Adrenal gland (tissue), 12 donors: ENCODE results near the gene MOB4. TPM values are rescaled to one million over a fixed set of nuclear protein-coding genes. Genes with fewer than 3 reads are reported as not detected.

Experiments used
- DNase-seq, 7 donors: peaks; one replicate each; pipeline ENCODE4 v3.0.0-alpha.2; 2019 to 2020
- H3K27ac ChIP-seq, 5 donors: fragments of 200-600 bp; sonication (generic) in 4 of 5; 1 replicate in 3 of 5; 2 replicates in 2 of 5; pipeline versions ENCODE4 v1.5.1 to v1.8.0; 2016 to 2020; ENCODE audit warnings: mild to moderate bottlenecking in 1 of 5
- H3K27me3 ChIP-seq: fragments of 200-600 bp; 2 replicates; pipeline ENCODE4 v1.8.0; 2021
- H3K36me3 ChIP-seq, 2 donors: fragments of 200-600 bp; replicated peaks in 1 of 2; 1 replicate in 1 of 2; 2 replicates in 1 of 2; pipeline versions ENCODE4 v1.5.1 to v1.8.0; 2018 to 2022
- H3K4me1 ChIP-seq, 2 donors: fragments of 200-600 bp; replicated peaks in 1 of 2; 1 replicate in 1 of 2; 2 replicates in 1 of 2; pipeline versions ENCODE4 v1.5.1 to v1.8.0; 2018 to 2021
- H3K4me3 ChIP-seq, 4 donors: fragments of 200-600 bp; sonication (generic) in 3 of 4; one replicate each; pipeline ENCODE4 v1.5.1; 2016 to 2018
- H3K9me3 ChIP-seq, 3 donors: fragments of 200-600 bp; sonication (generic) in 1 of 3; replicated peaks in 1 of 3; 1 replicate in 2 of 3; 2 replicates in 1 of 3; pipeline versions ENCODE4 v1.5.1 to v1.8.0; 2016 to 2021
- CTCF ChIP-seq, 6 experiments: fragments of 450-650 bp in 4 of 6; fragments of 200-600 bp in 2 of 6; sonication (generic) in 1 of 6; IDR thresholded peaks; 1 replicate in 5 of 6; 2 replicates in 1 of 6; pipeline versions ENCODE4 v1.5.1 to v1.8.0; 2016 to 2021; ENCODE audit warnings: antibody characterized with exemption in 6 of 6, mild to moderate bottlenecking in 2 of 6, moderate library complexity in 1 of 6
- POLR2A ChIP-seq, 2 donors: fragments of 450-650 bp; IDR thresholded peaks; one replicate each; pipeline ENCODE4 v1.6.1; 2017; ENCODE audit warnings: antibody characterized with exemption in 2 of 2, mild to moderate bottlenecking in 2 of 2, moderate library complexity in 1 of 2
- WGBS, 4 donors: extraction: QIAGEN DNeasy Blood & Tissue Kit in 2 of 4; methylation state at CpG; one replicate each; pipeline versions ENCODE4 v1.1.5 to v1.1.7; 2013 to 2017; 5-methylcytosine and 5-hydroxymethylcytosine counted together
- intact Hi-C, 2 donors: fragments of 100-400 bp; cut with DNase I; formaldehyde crosslinking; loops; one replicate each; pipeline versions ENCODE4 v1.14.1 to v1.15.0; 2022 to 2023
- polyA plus RNA-seq, 3 donors: library from polyadenylated mRNA; stranded (reverse); fragments of 200-250 nt in 2 of 3; fragments of 350-450 nt in 1 of 3; fragmentation: Illumina TruSeq in 1 of 3; extraction: RNeasy Lipid Tissue Mini Kit (QIAGEN cat#74804) in 1 of 3; gene quantifications; one replicate each; pipeline ENCODE4 v1.2.3, GENCODE V29; 2013 to 2014
- total RNA-seq, 9 donors: library from RNA; depleted of rRNA in 4 of 9; stranded (reverse); fragments of >200 nt in 4 of 9; fragments of 120-200 nt in 1 of 9; fragmentation: NEBNext Ultra II Directional in 1 of 9; extraction: Animal tissue kit (Norgen Biotek cat#: 25700) in 1 of 9; gene quantifications; one replicate each; pipeline versions ENCODE4 v1.1.0 to v1.2.4, GENCODE V29; 2013 to 2023
- donor health status: healthy with polysubstance abuse.
- donor health status: Bipolar disorder and iron deficiency.
- donor health status: DM: yes; HTN: yes; CAD: no.
- donor health status: DM: no; HTN: no; CAD: no.
- donor health status: DM: no; HTN: no; CAD: no.
- donor health status: DM: yes; HTN: yes; CAD: no.

Gene MOB4
- total and polyA plus RNA-seq, 12 donors = 18.2 to 592 (median 40.0) TPM

GRCh38 chr2:197487385-197487784 lies 28.5 kb upstream of the MOB4 start:
- H3K36me3 ChIP-seq = peaks cover 0 to 68% of the 10 kb centered on the region in 2 donors

GRCh38 chr2:197495433-197496134 lies 20.3 kb upstream of the MOB4 start:
- WGBS, 4 donors = 68 to 72% (median 70%) methylated on average over 2 of the region's 2 CpGs
- Histone ChIP-seq H3K27me3 (no peaks in the 10 kb centered on the region), H3K9me3 (no peaks in the 10 kb centered on the region), H3K36me3 (peaks cover 0 to 71% of the 10 kb centered on the region in 2 donors), H3K4me1 (peaks cover 21 to 45% of the 10 kb centered on the region in 2 donors), H3K27ac (peak overlapping the region in 1 of 5 donors; percentile 99), H3K4me3 (no peak overlapping the region)
- TF ChIP-seq CTCF (IDR thresholded peaks at IDR 0.05) (no peak), POLR2A (IDR thresholded peaks at IDR 0.05) (no peak)
- intact Hi-C loops = no loop called here
- DNase-seq = no peak

More at GRCh38 chr2:197487385-197487784, 28.5 kb upstream of the MOB4 start:
- WGBS, 4 donors = 77 to 88% (median 85%) methylated on average over 3 to 4 of the region's 4 CpGs
- peak overlapping the region in 1 of 5 donors; percentile 32 for H3K27ac ChIP-seq
- TF ChIP-seq POLR2A (IDR thresholded peaks at IDR 0.05) = no peak
- no peak for TF ChIP-seq CTCF (IDR thresholded peaks at IDR 0.05)
- H3K4me3 ChIP-seq = no peak overlapping the region
- no peaks in the 10 kb centered on the region for H3K27me3 ChIP-seq
- H3K4me1 ChIP-seq = peaks cover 0 to 4% of the 10 kb centered on the region in 2 donors
- intact Hi-C loops = no loop called here
- H3K9me3 ChIP-seq = peaks cover 0 to 11% (median 0%) of the 10 kb centered on the region in 3 donors
- no peak for DNase-seq

GRCh38 chr2:197496695-197497094 lies 19.2 kb upstream of the MOB4 start:
- Histone ChIP-seq H3K36me3 (peaks cover 0 to 60% of the 10 kb centered on the region in 2 donors), H3K27ac (peak overlapping the region in 3 of 5 donors; percentile 12 to 99 (median 98)), H3K4me1 (peaks cover 29 to 50% of the 10 kb centered on the region in 2 donors), H3K27me3 (no peaks in the 10 kb centered on the region), H3K9me3 (no peaks in the 10 kb centered on the region), H3K4me3 (no peak overlapping the region)
- intact Hi-C loops = no loop called here
- no peak for DNase-seq
- TF ChIP-seq POLR2A (IDR thresholded peaks at IDR 0.05) (no peak), CTCF (IDR thresholded peaks at IDR 0.05) (no peak)

- Histone ChIP-seq H3K4me3 (peak overlapping the region in 1 of 4 donors; percentile 68), H3K27me3 (no peaks in the 10 kb centered on the region), H3K4me1 (peaks cover 31 to 57% of the 10 kb centered on the region in 2 donors), H3K36me3 (peaks cover 0 to 53% of the 10 kb centered on the region in 2 donors), H3K9me3 (no peaks in the 10 kb centered on the region), H3K27ac (peak overlapping the region in 4 of 5 donors; percentile 92 to 99 (median 97))
- no peak for TF ChIP-seq POLR2A (IDR thresholded peaks at IDR 0.05)
- no peak for TF ChIP-seq CTCF (IDR thresholded peaks at IDR 0.05)
- DNase-seq = no peak
- WGBS, 4 donors = 22 to 27% (median 26%) methylated on average over 2 of the region's 2 CpGs
- intact Hi-C loops = no loop called here
Observed at GRCh38 chr2:197497326-197497725, 18.5 kb upstream of the MOB4 start.
